Forelimb muscle (tissue), 1 donor: ENCODE measurements around the gene AKTIP. TPM values are rescaled to one million over a fixed set of nuclear protein-coding genes. Genes with fewer than 3 reads are reported as not detected.
"Not testable (repeated sequence)": the region's sequence is repeated elsewhere in the genome, so short reads cannot be mapped to it uniquely, and the experiment has no call there.

Source experiments
- DNase-seq: peaks from one replicate; pipeline ENCODE4 v3.0.0-alpha.2; 2013; ENCODE audit warnings: low read depth
- polyA plus RNA-seq: library from polyadenylated mRNA; unstranded; fragments of 120-200 nt; gene quantifications from one replicate; pipeline ENCODE4 v1.2.1, GENCODE V29; 2013; ENCODE audit not compliant: insufficient read length

The AKTIP gene
- polyA plus RNA-seq, 1 donor = 48.2 TPM

DNA sequence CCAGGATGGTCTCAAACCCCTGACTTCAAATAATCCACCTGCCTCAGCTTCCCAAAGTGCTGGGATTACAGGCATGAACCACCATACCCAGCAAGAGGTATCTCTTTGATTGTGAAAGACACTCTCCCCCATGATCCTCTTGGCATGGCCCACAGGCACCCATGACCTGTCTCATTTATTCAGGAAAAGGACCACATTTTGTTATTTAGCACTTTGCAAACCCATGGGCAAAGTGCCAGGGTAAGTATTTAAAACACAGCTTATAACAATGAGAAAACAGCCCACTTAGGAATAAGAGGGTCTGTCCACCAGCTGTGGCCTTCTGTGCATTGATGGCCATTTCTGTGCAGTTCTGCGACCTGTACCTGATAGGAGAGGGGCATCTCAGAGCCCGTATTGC is 12.8 kb upstream of the AKTIP start:
- DNase-seq = no peak

DNA sequence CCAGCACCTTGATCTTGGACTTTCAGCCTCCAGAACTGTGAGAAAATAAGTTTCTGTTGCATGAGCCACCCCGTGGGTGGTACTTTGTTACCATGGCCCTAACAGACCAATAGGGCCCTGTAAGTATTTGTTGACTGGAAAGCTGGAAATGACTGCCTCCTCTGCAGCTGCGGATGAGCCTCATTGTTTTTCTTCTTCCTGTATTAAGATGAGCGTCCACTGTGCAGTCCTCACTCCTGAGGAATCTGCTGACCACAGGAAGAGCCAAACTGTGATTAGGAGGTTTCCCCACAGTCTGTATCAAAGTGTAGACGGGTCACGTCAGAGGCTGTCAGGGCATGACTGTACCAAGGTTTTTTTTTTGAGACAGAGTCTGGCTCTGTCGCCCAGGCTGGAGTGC is 12.2 kb upstream of the AKTIP start:
- DNase-seq = no peak

DNA sequence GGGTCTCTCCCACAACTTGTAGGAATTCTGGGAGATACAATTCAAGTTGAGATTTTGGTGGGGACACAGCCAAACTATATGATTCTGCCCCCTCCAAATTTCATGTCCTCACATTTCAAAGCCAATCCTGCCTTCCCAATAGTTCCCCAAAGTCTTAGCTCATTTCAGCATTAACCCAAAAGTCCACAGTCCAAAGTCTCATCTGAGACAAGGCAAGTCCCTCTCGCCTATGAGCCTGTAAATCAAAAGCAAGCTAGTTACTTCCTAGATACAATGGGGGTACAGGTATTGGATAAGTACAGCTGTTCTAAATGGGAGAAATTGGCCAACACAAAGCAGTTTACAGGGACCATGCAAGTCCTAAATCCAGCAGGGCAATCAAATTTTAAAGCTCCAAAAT is 9.8 kb upstream of the AKTIP start:
- not testable (repeated sequence) for DNase-seq

DNA sequence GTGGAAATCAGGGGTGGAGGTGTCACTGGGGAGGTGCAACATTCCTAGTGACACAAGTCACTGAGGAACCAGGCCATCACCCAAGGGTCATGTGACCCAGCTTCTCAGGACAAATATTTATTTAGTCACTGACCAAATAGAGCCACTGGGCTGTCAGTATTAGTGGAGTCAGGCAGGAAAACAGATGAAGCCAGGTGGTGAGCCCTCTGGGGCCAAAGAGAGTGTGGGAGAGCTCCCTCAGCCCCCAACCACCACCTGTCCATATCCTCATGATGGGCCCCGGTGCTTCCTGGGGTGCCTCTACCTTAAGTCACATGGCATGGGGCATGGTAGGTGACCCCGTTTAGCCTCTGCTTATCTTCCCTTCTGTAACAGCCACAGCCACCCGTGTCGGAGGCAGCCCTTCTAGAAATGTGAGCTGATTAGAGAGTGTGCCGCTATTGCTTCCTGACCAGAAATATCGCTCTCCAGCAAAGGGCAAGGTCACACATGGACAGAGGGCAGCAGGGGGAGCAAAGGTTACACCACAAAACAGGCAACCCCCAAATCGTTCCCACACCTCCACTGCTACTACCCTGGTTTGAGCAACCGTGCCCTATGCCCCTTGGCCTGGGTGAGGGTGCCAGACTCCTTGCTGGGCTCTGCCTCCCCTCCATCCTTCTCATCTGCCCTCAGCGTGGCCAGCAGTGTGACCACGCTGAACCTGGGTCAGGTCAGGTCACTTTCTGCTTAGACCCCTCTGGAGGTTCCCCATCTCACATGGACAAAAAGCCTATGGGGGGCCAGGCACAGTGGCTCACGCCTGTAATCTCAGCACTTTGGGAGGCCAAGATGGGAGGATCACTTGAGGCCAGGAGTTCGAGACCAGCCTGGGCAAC is 8.6 kb upstream of the AKTIP start:
- no peak for DNase-seq

DNA sequence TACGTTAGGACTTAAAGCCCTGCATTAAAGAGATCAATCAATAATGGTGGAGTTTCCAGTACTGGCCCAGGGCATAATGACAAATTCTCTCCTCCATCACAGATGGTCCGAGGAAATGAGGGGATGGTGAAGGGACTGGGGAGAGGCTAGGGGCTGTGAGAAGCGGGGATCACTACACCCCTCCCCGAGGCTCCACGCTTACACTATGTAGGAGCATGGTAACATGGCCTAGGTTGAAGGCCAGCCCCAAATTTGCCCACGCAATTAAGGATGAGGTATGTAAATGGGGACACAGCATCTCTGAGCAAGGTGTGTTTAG is 8.0 kb upstream of the AKTIP start:
- DNase-seq = no peak

DNA sequence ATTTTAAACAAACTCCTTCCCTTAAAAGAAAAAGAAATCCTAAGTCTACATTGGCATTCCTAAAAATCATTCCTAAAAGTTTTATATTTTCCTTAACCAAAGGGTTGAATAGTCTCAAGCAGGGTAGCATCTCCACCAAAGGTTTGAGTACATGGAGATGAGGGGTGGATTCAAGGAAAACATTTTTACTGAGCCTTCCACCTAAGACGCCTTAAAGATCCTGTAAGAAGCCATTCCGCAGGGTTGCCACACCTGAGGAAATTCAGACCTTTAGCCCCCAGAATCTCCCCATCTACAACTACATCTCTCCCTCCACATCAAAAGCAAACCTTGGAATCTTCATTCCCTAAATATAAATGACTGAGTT is 7.7 kb upstream of the AKTIP start:
- no peak for DNase-seq

DNA sequence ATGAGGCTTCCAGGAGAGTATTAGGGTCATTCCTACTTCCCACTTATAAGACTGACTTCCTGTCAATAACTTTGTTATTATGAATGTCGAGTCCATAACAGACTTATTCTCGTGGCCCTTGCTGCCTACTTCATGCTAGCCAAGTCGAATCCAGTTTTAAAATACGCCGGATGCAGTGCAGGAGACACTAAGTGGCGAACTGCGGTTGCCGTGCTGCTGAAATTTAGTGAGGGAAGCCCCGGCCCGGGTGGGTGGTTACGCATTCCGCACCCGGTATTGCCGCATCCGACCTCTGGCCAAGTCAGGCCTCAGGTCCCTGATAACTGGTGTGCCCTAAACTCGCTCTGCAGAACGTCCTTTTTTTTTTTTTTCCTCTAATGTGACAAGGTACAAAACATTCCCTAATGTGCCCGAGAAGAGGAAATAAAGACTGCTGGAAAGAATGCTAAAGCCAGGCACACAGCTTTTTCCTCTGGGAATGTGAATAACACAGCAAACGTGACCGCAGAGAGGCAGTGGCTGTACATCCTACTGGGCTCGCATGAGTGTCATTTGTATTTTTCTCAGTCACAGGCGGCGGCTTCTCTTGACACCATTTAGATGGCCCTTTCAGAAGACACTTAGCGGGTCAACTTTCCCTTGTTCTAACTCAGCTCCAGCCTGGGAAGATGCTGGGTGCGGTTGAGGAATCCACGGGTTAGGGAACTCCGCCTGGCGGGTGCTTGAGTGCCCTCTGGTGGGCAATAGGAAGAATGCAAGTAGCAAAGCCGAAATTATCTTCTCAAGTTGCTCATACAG is 7.1 kb upstream of the AKTIP start:
- peak; percentile 59 for DNase-seq

DNA sequence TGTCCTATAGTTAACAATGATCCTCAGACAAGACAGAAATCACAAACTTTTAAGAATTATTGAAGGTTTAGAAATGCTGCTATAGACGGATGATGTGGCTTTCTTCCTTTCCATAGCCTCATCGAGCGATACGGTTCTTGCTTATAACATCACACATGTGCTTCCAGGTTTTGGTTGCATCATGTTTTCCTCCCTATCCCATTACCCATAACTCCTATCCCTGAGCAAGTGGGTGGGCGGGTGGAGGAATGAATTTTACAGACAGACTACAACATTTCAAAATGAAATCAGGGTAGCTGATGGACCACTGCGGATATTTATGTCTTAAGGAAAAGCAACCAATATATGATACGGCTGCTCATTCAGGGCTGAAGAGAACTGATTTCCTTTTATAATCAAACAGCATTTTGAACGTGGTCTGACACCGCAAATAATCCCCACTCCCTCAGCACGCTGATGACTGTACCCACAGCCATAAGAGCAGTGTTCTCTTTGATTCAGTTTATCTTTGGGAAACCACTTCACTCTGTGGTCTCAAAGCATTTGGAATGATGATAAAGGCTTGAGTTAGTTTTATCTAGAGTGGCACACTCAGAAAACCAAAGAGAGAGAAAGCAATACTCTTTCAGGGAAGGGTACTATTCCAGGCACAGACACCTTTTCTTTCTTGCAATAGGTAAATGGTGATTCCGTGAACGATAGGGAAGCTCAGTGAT is 4.6 kb upstream of the AKTIP start:
- DNase-seq = no peak

DNA sequence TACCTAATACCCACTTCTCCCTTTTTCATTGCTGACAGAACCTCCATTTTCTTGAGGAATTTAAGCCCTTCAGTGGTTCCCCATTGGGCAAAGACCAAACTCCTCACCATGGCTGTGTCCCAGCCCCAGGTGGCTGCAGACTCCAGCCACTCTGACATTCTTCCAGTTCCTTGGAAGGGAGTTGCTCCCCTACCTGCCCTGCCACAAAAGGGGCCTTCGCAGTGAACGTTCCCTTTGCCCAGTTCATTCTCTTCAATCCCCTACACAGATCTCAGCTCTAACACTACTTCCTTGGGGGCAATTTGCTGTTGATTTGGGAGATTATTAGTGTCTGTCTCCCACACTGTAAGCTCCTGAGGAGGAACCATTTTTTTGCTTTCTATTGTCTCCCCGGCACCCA is 3.2 kb upstream of the AKTIP start:
- DNase-seq = no peak

DNA sequence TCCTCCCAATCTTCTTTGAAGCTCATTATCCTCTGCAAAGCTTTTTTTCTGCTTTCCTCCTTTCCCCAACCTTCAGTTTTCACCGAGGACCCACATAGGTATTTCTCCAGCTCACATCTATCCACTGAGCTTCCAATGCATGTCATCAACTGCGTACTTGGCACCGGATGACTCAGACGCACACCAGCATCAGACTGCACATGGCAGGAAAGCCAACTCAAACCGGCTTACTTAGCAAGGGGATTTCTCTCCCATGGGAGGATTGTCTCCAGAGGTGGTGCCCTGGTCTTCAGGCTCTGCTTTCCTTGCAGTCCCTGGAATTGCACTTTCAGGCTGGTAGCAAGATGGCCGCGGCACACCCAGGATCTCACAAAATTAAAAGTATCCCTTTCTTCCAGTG is 1.7 kb upstream of the AKTIP start:
- DNase-seq = no peak

DNA sequence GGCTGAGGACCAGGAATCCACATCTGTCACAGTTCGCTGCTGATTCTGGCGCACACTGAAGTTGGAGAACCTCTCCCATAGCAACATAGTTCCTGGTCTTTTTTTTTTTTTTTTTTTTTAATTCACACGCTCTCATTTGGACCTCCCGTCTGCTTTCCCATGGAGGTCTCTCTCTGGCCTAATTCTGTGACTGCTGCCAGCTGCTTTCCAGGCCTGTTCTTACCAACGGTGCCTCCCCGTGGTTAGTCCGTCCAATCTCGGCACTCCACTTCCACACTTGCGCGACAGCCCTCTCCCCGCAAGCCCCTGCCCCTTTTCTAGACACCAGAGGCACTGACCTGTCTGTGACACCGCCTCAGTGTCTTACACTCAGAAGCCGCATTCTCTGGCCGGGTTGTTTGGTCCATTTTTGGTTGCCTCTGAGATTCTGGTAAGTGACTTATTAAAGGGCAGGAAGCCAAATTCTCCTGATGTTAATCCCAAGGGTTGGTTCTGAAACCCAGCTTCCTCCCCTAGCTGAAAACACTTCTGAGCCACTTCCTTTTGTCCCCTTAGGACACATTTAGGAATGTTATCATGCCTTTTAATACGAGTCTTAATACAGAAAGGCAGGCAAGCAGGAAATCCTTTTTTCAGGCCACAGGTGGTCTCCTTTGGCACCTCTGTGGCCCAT is 1.1 kb upstream of the AKTIP start:
- DNase-seq = no peak

DNA sequence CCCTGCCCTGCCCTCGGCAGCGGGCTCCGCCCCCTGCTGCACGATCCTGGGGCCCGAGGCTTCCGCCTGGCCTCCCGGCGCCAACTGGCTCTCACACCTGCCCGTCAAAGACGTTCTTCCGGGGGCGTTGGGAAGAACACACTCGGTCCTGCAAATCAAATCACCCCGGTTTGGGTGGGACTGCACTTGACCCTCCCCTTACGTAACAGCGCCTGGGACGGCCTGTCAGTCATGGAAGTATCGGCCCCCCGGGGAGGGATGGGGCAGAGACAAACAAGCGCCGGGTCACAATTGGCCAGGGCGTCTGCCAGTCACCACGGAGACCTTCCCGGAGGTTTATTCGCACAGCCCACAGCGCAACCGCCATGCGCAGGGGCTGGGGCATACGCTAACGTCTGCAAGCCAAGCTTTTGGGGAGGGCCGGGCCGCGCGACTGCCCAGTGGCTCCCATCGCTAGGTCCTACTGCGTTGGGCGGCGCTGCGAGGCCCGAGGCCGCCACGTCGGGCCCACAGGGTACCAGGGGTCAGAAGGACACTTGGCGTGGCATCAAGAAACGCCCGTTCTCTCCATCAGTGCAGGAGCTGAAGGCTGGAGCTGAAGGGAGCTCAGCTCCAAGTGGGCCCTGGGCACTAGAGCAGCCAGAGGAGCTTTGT is 388 bp upstream of the AKTIP start:
- DNase-seq = peak; percentile 100

DNA sequence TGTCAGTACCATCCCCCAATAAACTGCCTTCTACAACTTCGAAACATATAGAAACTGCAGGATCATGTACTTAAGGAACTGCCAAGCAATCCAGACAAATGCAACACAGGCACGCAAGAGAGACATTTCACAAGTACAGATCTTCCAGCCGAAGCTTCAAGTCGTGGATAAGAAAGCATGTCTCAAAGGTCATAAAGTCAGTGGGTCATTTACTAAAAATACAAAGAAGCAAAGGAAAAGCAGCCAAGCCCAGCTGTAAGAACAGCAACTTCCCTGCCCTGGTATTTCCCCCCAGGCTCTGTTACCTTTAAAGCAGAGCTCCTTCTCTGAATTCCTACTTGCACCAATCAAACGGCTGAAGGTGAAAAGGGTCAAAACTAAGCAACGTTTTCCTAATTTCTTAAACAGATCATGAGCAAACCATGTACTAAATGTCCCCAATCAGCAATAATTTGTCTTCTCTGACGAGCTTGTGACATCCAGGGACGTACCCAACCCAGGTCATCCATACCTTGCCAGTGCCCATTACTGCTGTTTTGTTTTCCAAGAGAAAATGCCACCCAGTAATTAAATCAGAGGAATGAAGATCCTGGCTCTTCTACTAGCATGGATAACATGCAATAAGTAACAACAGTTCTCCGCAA is 1.7 kb downstream of the AKTIP start:
- no peak for DNase-seq

DNA sequence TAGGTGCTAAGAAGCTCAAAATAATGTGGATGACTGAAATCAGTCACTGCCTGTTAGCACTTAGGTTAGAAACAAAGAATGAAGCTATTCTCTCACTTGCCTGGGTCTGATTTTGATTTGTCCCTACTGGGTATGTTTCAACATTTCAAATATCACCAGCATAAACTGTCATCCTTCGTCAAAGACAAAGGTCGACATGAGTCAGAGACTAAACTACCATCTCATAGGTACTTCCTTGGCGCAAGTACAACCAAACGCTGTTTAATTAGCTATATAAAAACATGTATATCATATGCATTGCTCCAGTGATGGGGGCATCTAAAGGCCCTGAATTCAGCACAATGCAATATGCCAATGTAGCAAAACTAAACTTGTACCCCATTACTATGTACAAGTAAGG is 4.0 kb downstream of the AKTIP start:
- DNase-seq = no peak

DNA sequence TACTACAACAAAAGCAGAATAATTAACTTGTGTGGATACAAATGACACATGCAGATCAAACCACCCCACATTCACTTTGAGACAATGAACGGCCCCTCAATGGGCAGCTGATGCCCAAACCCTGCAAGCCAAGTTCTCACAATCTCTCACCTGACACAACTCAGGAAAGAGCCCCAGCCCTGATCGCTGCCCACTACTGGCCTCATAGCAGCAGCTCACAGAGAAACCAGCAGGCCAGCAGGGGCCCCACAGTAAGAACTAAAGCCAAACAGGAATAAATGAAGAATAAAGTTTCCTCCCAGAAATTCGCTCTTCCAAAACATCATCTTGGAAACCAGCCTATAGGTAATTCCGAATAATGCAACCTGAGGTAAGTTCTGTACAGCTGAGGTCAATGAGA is 7.7 kb downstream of the AKTIP start:
- no peak for DNase-seq

DNA sequence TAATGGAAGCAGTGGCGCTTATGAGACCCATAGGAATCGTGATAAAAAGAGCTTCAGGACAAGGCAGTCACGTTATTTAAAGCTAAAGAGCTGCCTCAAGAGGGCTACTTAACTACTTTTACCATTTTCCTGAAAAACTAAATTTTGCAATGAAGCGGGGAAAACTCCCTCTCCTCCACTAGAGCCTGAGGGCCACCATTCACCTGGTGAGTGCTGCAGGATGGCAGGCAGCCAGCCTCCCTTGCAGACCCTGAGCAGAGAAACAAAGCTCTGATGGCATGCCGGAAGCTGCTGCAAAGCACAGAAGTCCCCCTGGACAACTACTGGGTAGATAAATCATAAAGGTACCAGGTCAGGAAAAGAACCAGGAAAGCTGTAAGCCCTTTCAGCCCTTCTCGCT is 8.4 kb downstream of the AKTIP start:
- no peak for DNase-seq

DNA sequence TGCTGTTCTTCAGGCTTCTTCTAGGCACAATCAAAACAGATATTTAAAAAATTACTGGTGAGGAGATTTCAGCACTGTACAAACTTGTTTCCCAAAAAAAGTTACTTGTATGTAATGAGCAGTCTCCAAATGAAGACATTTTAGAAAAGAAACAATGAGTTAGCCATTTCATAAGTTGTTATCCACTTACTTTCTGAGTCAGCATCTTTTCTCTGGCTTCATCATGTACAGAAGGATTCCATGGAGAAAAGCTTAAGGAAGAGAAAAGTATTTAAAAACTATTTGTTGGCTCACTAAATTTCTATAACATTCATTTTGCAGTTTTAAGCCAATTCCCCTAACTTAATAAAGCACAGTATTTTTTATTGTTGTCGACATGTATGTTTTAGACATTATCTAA is 10.5 kb downstream of the AKTIP start:
- DNase-seq = no peak

DNA sequence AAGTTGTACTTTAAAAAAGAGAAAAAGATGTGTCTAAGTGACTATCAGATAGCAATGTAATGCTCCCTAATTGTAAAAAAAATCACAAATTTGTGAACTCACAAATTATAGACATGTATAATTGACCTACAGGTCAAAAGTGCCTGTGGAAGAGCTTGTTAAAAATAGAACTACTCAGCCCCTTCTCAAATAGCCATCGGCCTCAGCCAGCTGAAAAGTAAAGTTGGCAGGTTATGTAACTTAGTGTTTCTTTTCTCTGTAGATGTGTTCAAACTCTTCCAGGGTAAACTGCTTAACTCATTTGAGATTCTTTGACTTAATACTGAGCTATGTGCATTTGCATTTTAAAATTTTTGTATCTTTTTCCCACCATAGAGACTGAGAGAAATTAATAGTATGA is 13.3 kb downstream of the AKTIP start:
- no peak for DNase-seq

DNA sequence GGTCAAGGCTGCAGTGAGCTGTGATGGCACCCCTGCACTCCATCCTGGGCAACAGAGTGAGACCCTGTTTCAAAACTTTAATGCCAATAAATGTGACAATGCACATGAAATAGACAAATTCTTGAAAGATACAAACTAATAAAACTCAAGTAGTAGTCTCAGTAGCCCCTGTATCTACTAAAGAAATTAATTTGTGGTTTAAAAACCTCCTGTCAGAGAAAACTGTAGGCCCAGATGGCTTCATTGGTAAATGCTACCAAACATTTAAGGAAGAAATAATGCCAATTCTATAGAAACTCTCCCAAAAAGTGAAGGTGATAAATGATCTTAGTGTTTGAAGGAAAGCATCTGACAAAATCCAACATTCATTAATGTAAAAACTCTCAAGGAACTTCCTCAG is 16.8 kb downstream of the AKTIP start:
- no peak for DNase-seq

DNA sequence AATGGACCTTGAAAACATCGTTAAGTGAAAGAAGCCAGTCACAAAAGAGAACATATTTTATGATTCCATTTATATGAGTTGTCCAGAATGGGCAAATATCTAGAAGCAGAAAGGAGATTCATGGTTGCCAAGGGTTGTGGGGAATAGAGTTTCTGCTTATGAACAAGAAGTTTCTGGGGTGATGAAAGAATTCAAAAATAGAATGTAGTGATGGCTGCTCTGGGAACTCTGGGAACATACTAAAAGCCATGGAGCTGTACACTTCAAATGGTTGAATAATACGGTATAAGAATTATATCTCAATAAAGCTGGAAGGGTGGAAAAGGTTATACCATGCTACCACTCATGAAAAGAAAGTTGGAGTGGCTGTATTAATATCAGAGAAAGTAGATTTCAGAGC is 18.5 kb downstream of the AKTIP start:
- DNase-seq = no peak

DNA sequence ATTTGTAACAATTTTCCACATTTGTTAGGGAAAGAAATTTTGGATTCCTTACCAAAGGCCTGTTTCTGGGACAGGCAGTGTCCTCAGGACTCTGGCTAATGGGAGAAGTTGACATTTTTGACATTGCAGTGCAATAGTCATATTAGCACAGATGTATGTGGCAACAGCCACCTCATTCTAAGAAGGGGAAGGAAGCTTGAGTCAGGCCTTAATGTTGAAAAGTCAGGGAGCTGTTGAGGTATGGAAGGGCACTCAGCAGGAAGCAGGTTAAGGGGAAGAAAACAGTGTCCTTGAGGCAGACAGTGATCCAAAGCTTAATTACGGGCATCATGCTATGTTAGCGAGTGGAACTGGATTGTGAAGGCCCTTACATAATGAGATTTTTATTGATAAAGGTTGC is 20.9 kb downstream of the AKTIP start:
- no peak for DNase-seq
